GM18499 (cell line): Measurements from ENCODE around the gene NIP7.
"Not testable (repeated sequence)": the region's sequence is repeated elsewhere in the genome, so short reads cannot be mapped to it uniquely, and the experiment has no call there.

Experiments used
- ATAC-seq: cut with Tn5 transposase; IDR thresholded peaks from one replicate; pipeline ENCODE4 v1.9.1; 2021; ENCODE audit warnings: moderate number of reproducible peaks; ENCODE audit not compliant: insufficient read depth, unreplicated experiment

The NIP7 gene

DNA sequence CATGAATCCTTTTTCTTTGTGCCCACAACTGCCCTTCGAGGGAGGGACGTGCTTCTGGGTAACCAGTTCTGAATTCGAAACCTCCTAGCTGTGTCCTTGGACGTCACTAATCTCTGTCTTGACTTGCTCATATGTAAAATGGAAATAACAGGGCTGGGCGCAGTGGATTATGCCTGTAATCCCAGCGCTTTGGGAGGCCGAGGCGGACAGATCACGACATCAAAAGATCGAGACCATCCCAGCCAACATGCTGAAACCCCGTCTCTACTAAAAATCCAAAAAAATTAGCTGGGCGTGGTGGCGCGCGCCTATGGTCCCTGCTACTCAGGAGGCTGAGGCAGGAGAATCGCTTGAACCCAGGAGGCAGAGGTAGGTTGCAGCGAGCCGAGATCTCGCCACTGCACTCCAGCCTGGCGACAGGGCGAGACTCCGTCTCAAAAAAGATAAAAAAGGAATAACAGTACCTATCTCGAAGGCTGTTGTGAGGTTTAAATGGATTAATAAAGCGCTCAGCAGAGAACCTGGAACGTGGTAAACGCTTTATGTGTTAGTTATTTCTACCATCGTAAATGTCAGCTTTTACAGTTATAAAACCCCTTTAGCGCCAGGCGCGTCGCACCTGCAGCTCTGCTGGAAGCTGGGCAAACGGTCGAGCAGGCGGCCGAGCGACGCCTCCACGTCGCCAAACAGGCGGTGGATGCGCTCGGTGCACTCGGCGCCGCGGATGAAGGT, 849 bp upstream of the NIP7 start:
- no peak for ATAC-seq

DNA sequence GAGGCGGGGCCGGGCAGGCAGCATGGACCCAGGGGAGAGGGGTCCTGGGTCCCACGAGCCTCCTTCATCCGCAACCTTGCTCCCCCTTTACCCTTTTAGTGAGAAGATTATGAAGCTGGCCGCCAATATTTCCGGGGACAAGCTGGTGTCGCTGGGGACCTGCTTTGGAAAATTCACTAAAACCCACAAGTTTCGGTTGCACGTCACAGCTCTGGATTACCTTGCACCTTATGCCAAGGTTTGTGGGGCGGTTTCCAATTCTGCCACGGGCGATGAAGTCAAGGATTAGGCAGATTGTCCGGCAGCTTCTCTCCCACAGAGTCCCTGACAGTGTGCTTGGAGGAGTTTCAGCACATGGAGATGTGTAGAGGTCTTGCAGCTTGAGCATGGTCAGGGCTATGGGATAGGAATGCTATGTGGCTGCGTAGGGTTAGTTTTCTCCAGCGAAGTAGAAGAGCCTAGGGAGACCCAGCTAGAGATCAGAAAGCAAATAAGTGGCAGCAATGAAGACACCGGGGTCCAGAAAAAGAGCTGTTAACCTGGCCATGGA, 598 bp downstream of the NIP7 start:
- no peak for ATAC-seq

DNA sequence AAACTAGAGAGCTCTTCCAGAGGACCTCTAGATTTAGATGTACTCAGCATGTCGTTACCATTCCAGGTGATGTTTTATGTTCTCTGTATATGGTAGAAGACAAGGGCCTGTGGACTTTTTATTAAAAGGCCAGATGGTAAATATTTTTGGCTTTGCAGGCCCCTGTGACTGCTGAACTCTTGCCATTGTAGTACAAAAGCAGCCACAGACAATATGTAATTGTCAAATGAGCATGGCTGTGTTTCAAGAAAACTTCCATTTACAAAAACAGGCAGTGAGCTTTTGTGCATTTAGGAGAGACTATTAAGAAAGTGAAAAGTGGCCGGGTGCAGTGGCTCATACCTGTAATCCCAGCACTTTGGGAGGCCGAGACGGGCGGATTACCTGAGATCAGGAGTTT, 4.6 kb downstream of the NIP7 start:
- ATAC-seq, result no peak

DNA sequence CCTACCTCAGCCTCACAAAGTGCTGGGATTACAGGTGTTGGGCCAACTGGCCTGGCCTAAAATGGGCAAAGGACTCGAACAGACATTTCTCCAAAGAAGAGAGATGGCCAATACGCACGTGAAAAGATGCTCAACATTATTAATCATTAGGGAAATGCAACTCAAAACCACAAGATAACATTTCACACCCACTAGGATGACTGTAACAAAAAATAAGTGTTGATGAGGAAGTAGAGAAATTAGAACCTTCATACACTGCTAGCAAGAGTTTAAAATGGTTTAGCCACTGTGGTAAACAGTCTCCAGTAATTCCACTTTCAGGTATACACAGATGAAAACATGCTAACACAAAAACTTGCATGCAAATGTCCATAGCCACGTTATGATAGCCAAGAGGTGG, 6.4 kb downstream of the NIP7 start:
- ATAC-seq, result no peak

DNA sequence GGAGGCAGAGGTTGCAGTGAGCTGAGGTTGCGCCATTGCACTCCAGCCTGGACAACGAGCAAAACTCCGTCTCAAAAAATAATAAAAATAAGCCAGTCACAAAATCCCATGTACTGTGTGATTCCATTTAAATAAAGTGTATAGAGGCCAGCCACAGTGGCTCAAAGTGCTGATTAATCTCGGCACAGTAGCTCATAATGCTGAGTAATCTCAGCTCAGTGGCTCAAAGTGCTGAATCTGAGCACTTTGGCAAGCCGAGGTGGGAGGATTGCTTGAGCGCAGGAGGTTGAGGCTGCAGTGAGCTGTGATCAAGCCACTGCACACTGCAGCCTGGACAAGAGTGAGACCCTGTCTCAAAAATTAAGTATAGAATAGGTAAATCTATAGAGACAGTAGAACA, 7.1 kb downstream of the NIP7 start:
- ATAC-seq, result no peak

DNA sequence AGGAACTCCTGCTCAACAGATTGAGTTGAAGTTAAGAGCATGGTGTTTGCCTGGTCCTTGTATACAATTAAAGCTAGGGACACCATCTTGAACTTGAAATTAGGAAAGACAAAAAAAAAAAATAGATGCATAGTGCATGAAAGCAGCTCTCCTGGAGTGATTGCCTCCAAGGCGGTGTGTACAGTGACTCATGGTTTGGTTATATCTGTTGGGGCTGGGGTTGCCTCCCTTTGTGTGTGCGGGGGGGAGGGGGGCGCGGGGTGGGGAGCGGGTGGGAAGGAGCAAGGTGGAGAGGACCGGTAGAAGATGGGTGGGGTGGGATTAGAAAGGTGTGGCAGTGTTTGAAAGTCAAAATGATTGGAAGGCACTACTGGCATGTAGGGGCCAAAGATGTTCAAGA, 8.7 kb downstream of the NIP7 start:
- no peak for ATAC-seq

DNA sequence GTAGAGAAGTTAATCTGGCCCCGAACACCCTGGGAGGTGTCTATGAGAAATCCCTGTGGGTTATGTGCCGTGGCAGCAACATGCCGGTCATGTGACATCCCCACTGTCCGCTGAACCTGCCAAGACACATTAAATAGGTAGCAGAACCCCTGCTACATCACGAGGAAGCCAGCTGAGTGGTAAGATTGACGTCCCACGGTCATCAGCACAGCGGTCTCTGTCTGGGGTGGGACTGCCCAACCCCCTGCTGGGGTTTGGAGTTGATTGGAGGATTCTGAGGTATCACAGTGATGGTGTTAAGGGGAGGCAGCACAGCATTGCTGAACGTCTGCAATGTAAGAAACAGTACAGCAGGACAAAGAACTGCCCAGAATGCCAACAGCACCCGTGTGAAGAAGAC, 10.0 kb downstream of the NIP7 start:
- ATAC-seq, result no peak

DNA sequence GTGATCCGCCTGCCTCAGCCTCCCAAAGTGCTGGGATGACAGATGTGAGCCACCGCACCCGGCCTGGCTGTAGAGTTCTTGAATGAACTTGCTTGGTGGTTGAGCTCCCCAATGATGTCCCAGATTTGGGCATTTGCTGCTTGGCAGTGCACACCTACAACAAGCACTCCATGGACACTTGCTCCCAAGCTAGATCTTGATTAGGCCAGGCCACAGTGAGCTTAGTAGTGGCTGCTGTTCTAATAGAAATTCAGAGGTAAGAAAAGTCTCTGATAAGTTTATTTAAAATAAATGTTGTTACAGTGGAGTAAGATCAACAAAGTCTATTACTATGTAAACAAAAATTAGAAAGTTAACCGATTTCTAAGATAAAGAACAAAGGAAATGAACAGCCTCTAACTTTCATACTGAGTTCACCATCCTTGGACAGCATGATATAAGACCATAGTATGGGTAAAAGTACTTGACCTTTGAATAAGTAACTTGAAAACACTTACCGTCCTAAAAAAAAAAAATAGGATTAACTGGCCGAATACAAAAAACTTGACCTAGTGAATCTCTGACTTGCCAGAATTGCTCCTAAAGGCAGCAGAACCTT, 11.1 kb downstream of the NIP7 start:
- no peak for ATAC-seq

DNA sequence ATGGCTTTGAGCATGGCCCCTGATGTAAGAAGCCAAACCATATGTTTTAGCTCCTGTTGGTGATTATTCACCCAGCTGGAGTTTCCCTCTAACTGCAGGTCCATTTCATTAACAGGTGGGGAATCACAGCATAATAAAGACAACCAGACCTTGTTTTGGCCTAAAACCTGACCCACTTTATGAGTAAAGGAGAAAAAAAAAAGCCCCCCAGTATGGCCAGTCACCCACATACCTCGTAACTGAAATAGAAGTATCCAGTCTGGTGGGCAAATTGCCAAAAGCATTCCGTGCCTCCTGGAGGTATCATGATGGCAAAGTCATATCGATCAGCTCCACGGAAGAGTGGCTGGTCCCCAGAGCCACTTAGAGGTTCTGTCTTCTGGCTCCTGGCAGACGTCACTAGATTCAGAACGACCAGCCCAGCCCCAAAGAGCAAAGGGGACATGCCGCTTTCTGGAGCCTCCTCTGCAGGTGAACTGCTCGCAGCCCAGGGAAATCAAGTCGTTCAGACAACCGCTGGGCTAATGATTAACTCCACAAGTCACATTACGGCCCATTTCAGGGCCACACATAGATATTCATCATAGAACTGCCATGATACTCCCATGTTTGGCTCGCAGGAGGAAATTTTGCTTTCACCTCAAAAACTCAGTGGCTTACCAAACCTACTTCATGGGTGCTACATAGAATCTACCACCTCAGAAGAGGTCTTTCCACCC, 11.9 kb downstream of the NIP7 start, which contains the start of gene TMED6:
Gene TMED6, minus strand, starts transcription at position 478 of the 719 bp plus-strand sequence. Its CDS starts 33 bp downstream, at position 445.
- ATAC-seq, result no peak

DNA sequence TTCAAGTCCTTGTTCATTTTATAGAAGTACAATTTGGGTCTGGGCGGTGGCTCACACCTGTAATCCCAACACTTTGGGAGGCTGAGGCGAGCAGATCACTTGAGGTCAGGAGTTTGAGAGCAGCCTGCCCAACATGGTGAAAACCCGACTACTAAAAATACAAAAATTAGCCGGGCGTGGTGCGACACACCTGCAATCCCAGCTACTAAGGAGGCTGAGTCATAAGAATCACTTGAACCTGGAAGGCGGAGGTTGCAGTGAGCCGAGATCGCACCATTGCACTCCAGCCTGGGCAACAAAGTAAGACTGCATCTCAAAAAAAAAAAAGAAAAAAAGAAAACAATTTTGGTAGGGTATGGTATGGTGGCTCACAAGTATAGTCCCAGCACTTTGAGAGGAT, 20.5 kb downstream of the NIP7 start:
- ATAC-seq, result not testable (repeated sequence)

DNA sequence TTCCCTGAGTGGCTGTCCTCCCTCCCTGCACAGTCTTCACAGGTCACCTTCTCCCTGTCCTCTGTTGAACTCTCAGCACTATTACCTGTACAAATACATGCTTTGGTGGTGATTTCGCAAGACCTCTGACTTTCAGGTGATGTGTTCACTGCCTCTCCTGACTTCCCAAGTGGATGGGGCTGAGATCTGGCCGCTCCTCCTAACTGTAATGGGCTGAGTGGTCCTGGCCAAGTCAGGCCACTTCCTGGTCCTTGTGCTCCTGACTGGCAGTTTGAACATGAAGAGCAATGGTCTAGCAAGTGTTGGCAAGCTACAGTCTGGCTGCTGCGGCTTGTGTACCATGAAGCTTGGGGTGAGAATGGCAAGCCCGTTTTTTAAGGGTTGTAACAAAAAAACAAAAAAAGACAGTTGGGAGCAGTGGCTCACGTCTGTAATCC, 23.7 kb downstream of the NIP7 start:
- no peak for ATAC-seq

DNA sequence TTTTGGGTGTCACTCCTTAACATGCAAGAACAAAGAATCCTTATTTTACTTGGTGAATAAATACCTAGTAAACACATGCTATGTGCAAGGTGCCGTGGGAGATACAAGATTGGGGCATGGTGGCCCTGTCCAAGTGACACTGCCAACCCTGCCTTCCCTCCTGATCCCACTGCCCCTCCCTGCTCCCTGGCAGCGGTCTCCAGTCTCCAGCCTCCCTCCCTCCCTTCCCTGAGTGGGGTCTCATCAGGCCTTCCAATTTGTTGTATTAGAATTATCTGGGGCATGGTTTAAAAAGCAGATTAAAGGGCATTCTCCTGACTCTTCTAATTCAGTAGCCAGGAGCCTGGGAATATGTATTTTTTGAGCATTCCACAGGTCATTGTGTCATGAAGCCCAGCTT, 24.5 kb downstream of the NIP7 start:
- no peak for ATAC-seq

DNA sequence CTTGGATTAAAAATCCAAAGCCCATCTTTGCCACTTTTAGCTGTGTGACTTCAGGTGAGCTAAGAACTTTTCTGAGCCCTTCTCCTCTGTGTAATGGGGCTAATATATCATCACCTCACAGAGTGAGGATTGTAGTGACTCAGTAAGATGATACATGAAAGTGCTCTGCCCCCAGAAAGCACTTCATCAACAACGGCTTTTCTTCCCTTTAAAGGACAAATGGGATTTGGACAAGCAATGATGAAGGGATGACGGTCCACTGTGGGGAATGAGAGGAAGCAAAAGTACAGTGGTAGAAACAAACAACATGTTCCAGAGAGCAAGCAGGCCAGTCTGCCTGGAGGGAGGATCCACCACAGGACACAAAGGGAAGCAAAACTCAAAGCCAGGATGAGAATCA, 26.3 kb downstream of the NIP7 start:
- no peak for ATAC-seq

DNA sequence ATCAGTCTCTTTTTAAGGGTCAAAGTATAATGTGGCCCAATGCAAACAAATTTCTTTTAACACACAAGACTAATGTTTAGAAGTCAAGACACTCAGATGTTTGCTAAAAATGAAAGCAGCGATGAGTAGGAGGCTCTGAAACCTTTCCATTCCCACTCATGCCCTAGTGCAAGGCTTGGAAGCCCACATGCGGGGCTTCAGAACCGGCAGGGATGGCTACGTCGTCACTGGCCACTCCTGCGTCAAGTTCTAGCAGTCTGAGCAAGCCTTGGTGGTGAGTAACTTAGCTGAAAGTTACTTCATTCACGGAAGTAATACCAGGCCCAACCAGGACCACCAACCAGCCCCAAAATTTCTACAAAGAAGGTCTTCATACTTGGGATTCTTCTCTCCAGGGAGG, 26.9 kb downstream of the NIP7 start:
- ATAC-seq, result no peak

DNA sequence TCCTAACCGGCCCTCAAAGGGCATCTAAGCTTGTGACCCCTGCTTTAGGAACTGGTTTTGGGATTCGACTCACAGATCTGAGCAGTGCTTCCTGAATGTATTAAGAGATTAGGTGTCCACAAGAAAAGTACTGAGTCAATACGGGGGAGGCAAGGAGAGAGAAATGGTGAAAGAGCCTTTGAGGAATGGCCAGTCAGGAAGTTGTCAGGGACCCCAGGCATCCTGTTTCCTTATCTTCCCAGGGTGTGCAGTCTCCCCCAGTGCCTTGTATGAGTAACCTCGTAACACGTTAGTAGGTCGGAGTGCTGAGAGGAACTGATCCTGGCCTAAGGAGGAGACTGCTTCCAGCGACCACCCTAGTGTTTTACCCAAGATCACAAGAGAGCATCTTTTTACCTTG, 28.4 kb downstream of the NIP7 start:
- no peak for ATAC-seq

DNA sequence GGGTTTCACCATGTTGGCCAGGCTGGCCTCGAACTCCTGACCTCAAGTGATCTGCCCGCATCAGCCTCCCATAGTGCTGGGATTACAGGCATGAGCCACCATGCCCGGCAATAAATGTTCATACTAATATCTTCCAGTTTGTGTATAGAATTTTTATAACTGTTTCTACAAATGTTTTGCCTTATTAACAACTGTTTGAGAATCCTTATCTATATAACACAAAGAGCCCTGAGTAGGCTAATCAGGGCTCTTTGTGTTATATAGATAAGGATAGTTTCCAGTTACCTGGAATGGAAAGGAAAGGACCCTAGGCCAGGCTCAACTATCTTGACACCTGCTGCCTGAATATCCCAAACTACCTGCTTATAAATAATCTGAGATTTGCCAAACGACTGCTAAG, 29.3 kb downstream of the NIP7 start:
- ATAC-seq, result no peak

DNA sequence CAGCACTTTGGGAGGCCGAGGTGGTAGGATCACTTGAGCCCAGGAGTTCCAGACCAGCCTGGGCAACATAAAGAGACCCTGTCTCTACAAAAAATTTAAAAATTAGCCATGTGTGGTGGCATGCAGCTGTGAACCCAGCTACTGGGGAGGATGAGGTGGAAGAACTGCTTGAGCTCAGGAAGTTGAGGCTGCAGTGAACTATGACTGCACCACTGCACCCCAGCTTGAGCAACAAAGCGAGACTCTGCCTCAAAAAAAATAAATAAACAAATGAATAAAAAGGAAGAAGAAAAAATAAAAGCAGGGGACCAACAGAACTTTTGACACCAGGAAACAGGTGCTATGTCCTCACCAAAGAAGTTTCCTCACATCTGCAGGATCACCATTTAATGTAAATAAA, 32.0 kb downstream of the NIP7 start:
- ATAC-seq, result no peak

DNA sequence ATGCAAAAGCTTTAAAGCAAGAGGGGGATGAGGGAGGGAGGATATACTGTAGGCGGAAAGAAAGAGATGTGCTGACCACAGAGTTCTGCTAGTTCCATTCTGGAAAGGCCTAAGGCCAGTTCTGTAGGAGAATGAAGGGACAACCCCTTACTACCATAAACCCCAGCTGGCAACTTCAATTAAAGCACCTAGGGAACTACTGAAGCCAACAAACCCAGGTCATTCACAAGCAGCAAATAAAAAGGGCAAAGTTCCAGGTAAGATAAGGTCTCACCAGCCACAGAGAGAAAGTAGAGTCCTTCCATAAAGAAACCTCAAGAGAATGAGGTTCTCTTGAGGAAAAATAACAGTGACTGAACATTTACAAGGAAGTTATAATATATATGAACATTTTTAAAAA, 33.4 kb downstream of the NIP7 start:
- ATAC-seq, result no peak

DNA sequence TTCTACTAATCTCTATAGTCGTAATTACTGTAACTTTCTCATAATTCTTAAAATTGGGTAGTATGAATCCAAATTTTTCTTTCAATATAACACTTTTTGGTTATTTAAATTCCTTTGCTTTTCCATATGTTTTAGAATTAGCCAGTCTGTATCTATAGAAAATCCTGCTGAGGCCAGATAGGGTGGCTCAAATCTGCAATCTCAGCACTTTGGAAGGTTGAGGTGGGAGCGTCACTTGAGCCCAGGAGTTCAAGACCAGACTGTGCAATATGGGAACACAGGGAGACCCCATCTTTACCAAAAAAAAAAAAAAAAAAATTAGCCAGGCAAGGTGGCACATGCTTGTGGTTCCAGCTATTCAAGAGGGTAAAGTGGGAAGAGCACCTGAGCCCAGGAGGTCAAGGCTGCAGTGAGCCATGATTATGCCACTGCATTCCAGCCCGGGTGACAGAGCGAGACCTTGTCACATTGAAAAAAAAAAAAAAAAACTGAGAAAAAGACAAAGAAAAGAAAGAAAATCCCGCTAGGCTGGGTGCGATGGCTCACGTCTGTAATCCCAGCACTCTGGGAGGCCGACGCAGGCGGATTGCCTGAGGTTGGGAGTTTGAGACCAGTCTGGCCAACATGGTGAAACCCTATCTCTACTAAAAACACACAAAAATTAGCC, 37.0 kb downstream of the NIP7 start:
- no peak for ATAC-seq

DNA sequence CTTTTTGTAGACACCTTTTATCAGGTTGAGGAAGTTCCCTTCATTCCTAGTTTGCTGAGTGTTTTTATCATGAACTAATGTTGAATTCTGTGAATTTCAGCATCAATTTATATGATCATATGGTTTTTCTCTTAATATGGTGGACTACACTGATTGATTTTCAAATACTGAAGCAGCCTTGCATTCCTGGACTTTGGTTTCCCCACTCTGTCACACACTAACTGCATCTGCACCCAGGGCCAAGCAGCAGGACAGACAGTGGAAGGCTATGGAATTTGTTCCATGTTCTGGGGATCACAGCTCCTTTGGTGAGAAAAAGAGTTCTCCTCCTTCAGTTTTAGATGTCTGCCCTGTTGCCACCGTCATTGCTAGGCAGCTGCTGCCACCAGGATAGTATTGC, 38.5 kb downstream of the NIP7 start:
- no peak for ATAC-seq

DNA sequence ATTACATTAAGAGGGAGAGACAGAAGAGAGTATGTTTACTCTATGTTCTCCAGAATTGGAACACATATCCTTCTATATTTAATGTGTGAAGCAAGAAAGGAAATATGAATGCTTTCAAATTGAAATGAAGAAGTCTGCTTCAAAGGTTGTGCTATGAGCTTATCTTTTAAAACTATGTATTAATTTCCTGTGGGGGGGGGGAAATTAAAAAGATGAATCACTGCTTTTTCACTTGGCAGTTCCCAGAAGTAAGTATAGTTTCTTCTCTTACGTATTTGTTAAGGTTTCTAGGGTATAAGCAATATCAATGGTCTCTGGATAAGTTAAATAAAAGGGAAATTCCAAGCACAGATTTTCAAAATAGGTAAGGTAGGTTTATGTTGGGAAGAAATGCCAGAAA, 39.2 kb downstream of the NIP7 start:
- ATAC-seq, result no peak
